ENCODE data around the gene PLAAT4. TPM values are rescaled to one million over a fixed set of nuclear protein-coding genes. Genes with fewer than 3 reads are reported as not detected.

The PLAAT4 gene
- total and polyA plus RNA-seq, 2 of the 13 experiments (the other 11 are each of a cell fraction or from before 2014, with no cell fraction given), result 0.71 to 1.00 TPM

- no TSS peak for BruUV-seq (replicated peaks)
- intact Hi-C loops (cut with micrococcal nuclease; ENCODE audit: unreplicated experiment) (no loop called here), in situ Hi-C loops (cut with HindIII; ENCODE audit: extremely low pct_ligation_motif_present, low pct_unique_long_range_greater_than_20kb) (loop anchor here (25.0 kb wide), 1 partner anchor 242 kb away; no protein-coding TSS in a partner anchor)
- no peak for TF ChIP-seq ZNF781 (CRISPR knock-in tag; IDR thresholded peaks at IDR 0.05; ENCODE audit: borderline replicate concordance, not compliant biosample characterization)
- no peak for TF ChIP-seq ZNF589 (CRISPR knock-in tag; conservative IDR thresholded peaks at IDR 0.05)
- TF ChIP-seq ATAD3A (CRISPR knock-in tag; IDR thresholded peaks at IDR 0.05), result no peak
- no peak for TF ChIP-seq SYNCRIP (IDR thresholded peaks at IDR 0.05; ENCODE audit: insufficient read depth, low read depth, low read length)
- TF ChIP-seq ASH2L (IDR thresholded peaks at IDR 0.05; ENCODE audit: insufficient read length, low read depth, low read length), result no peak
- TF ChIP-seq HNRNPL (IDR thresholded peaks at IDR 0.05; ENCODE audit: low read depth, low read length), result no peak
- H3K4me2 ChIP-seq (ENCODE audit: low read depth, low read length), result no peak overlapping the region
- ChIA-PET CTCF (ENCODE audit: low intra/inter-chr PET ratio, low total read pairs) (no interaction called here), POLR2A (no interaction called here)
- H3K9ac ChIP-seq (ENCODE audit: insufficient read depth, low read depth, low read length), result no peak overlapping the region
- no peak overlapping the region for H2AFZ ChIP-seq (ENCODE audit: low read length)
- FAIRE-seq, result no peak
- peaks cover 17% of the 10 kb centered on the region for H3K4me1 ChIP-seq (ENCODE audit: insufficient read depth, low read length)
- no peak overlapping the region for H3K4me3 ChIP-seq (replicated peaks in 1 of 3; ENCODE audit: insufficient read depth in 1 of 3, low read depth in 2 of 3, low read length in 3 of 3)
- no peak overlapping the region for H3K27ac ChIP-seq (ENCODE audit: extremely low read length, insufficient read depth, low read length)
- no peaks in the 10 kb centered on the region for H4K20me1 ChIP-seq (ENCODE audit: insufficient read depth, low read length)
- no peak for ATAC-seq
- H3K79me2 ChIP-seq (ENCODE audit: insufficient read depth, low read length), result no peaks in the 10 kb centered on the region
- 28% methylated on average over 6 of the region's 6 CpGs for WGBS (ENCODE audit: low lambda C conversion rate)
- H3K27me3 ChIP-seq (ENCODE audit: control insufficient read depth in 1 of 2, insufficient read depth in 2 of 2, low read length in 2 of 2), result peaks cover 0 to 14% of the 10 kb centered on the region in 2 experiments; a peak in 3 of 5 replicates
- no peaks in the 10 kb centered on the region for H3K36me3 ChIP-seq (replicated peaks in 1 of 2; ENCODE audit: control insufficient read depth in 1 of 2, insufficient read depth in 2 of 2, low read length in 2 of 2)
- peaks cover 4% of the 10 kb centered on the region; the same call in 1 of the 2 replicates for H3K9me3 ChIP-seq (ENCODE audit: low read length)
- DNase-seq (ENCODE audit: low spot score), result no peak
These were observed 41.6 kb upstream of the PLAAT4 start for GRCh38 chr11:63494975-63495374.

- POLR2A ChIA-PET, result no interaction called here
- intact Hi-C loops (cut with micrococcal nuclease; ENCODE audit: unreplicated experiment), result no loop called here
- no peak overlapping the region for H3K27ac ChIP-seq (ENCODE audit: extremely low read length, insufficient read depth, low read length)
- no peak overlapping the region for H2AFZ ChIP-seq (ENCODE audit: low read length)
- H3K4me3 ChIP-seq (replicated peaks in 1 of 3; ENCODE audit: insufficient read depth in 1 of 3, low read depth in 2 of 3, low read length in 3 of 3), result no peak overlapping the region
- no peaks in the 10 kb centered on the region for H3K4me1 ChIP-seq (ENCODE audit: insufficient read depth, low read length)
- WGBS (ENCODE audit: low lambda C conversion rate), result 64% methylated on average over 4 of the region's 4 CpGs
- ATAC-seq (no peak), DNase-seq (ENCODE audit: low spot score) (no peak), FAIRE-seq (no peak)
- H3K79me2 ChIP-seq (ENCODE audit: insufficient read depth, low read length), result no peaks in the 10 kb centered on the region
- CTCF ChIA-PET (ENCODE audit: low intra/inter-chr PET ratio, low total read pairs), result no interaction called here
- TF ChIP-seq MXD3 (CRISPR knock-in tag; IDR thresholded peaks at IDR 0.05) (no peak), RORA (CRISPR knock-in tag; IDR thresholded peaks at IDR 0.05) (no peak), SALL2 (CRISPR knock-in tag; IDR thresholded peaks at IDR 0.05) (no peak), ZFX (CRISPR knock-in tag; IDR thresholded peaks at IDR 0.05; ENCODE audit: low read depth) (no peak), ZNF20 (CRISPR knock-in tag; IDR thresholded peaks at IDR 0.05) (no peak), ISX (CRISPR knock-in tag; conservative IDR thresholded peaks at IDR 0.05) (no peak), ZNF17 (CRISPR knock-in tag; IDR thresholded peaks at IDR 0.05) (no peak)
- no peaks in the 10 kb centered on the region for H3K36me3 ChIP-seq (replicated peaks in 1 of 2; ENCODE audit: control insufficient read depth in 1 of 2, insufficient read depth in 2 of 2, low read length in 2 of 2)
- in situ Hi-C loops (cut with HindIII; ENCODE audit: extremely low pct_ligation_motif_present, low pct_unique_long_range_greater_than_20kb), result loop anchor here (25.0 kb wide), 1 partner anchor 237 kb away; no protein-coding TSS in a partner anchor
- H3K9ac ChIP-seq (ENCODE audit: insufficient read depth, low read depth, low read length), result no peak overlapping the region
- no peaks in the 10 kb centered on the region for H4K20me1 ChIP-seq (ENCODE audit: insufficient read depth, low read length)
- peaks cover 0 to 6% of the 10 kb centered on the region in 2 experiments; a peak in 1 of 5 replicates for H3K27me3 ChIP-seq (ENCODE audit: control insufficient read depth in 1 of 2, insufficient read depth in 2 of 2, low read length in 2 of 2)
- no TSS peak for BruUV-seq (replicated peaks)
- peaks cover 11% of the 10 kb centered on the region; the same call in 1 of the 2 replicates for H3K9me3 ChIP-seq (ENCODE audit: low read length)
- H3K4me2 ChIP-seq (ENCODE audit: low read depth, low read length), result no peak overlapping the region
These were observed 36.7 kb upstream of the PLAAT4 start for GRCh38 chr11:63499874-63500273.
